ENCODE data around the gene USP7.

The USP7 gene

GRCh38 chr16:8951447-8952280 is 12.0 kb downstream of the USP7 start:
- no peak for FAIRE-seq

DNA sequence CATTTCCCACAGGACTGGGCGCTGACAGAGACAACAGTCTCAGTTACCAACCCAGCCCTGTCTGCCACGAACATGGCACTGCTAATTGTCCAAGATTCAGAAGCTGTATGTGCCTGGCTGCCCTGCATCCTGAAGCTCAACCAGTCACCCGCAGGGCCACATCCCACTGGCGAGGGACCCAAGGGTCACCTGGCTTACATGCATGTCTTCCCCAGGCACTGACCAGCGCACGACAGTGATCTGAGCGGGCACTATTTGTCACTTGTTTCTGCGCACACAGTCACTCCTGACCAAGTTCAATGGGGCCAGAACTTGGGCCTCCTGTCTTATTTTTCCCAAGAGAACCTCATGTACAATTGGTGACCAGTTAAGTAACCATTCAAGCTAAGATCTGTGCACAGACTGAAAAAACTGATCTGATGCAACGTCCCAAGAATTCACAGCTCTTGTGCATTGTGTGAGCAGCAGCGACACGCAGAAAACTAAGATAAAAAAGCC is 13.1 kb downstream of the USP7 start:
- no peak for FAIRE-seq

GRCh38 chr16:8949536-8950418 is 13.9 kb downstream of the USP7 start:
- no peak for FAIRE-seq

- no peak for FAIRE-seq
These were observed 14.9 kb downstream of the USP7 start for GRCh38 chr16:8948831-8949230.

GRCh38 chr16:8948069-8948593 is 15.6 kb downstream of the USP7 start:
- no peak for FAIRE-seq

DNA sequence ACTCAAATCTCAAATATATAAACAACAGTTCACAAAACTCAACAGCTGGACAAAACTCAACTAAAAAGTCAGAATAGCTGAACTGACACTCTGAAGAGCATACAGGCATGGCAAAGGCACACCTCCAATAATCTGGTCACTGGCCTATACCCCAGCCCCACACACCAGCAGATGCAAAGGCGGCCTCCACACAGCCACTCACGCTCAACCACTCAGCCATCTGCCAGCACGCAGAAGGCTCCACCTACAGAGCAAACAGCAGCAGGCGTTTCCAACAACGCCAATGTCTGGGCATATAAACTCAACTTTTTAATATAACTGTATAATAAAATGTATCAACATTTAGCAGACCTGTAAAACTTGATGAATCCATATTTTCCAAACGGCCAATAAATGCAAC is 17.2 kb downstream of the USP7 start:
- no peak for FAIRE-seq

GRCh38 chr16:8945626-8946296 is 17.9 kb downstream of the USP7 start:
- FAIRE-seq, result no peak

GRCh38 chr16:8943966-8944759 is 19.5 kb downstream of the USP7 start:
- no peak for FAIRE-seq

GRCh38 chr16:8943001-8943763 is 20.5 kb downstream of the USP7 start:
- FAIRE-seq, result no peak

DNA sequence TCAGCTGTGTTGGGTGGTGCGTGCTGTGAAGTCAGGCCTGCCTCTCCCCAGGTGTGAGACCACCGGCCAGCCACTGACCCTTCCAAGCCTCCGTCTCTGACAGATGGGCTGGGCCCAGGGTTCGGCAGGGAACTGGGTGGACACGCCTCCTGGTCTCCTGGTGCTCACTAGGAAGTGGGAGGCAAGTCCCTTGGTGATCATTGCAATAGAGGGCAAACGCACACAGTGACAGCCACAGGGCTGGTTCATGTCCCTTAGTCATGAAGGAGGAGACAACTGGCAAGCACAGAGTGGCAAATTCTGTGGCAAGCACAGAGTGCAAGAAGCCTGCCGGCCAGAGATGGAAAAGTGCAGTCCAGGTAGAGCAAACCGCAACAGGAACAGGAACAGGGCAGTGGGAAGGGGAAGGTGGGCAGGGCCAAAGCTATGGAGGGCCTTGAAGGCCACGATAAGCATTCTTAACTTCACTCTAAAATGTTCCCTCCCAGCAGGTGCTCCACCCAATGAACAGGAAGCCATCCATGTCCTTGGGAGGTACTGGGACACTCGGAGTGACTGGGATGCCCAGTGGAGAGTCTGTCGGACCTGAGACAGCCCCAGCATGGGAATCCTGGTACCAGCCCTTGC is 21.9 kb downstream of the USP7 start:
- FAIRE-seq, result no peak

GRCh38 chr16:8937803-8938202 is 25.9 kb downstream of the USP7 start:
- no peak for FAIRE-seq

- FAIRE-seq, result no peak
These were observed 27.3 kb downstream of the USP7 start for GRCh38 chr16:8936421-8936820.

- FAIRE-seq, result no peak
These were observed 27.7 kb downstream of the USP7 start for GRCh38 chr16:8935989-8936388.

DNA sequence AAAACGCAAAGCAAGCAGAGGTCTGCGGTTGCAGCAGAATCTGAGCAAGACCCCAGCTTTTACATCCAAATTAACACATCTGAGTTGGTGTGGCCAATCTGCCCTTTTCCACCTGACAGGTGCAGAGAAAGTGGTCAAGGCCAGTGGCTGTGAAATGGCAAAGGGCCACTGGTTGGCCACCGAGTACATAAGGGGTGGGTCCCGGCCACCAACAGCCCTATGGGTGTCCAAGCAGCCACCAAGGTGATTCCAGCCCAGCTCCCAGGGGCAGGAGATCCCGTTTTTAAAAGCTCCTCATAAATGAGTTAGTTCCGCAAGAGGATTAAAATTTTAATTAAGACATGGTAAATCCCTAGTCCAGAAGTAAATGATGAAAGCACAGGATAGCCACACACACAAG is 29.1 kb downstream of the USP7 start:
- no peak for FAIRE-seq

GRCh38 chr16:8931859-8932258 is 31.8 kb downstream of the USP7 start:
- FAIRE-seq, result no peak

GRCh38 chr16:8929086-8929748 is 34.5 kb downstream of the USP7 start:
- FAIRE-seq, result no peak

DNA sequence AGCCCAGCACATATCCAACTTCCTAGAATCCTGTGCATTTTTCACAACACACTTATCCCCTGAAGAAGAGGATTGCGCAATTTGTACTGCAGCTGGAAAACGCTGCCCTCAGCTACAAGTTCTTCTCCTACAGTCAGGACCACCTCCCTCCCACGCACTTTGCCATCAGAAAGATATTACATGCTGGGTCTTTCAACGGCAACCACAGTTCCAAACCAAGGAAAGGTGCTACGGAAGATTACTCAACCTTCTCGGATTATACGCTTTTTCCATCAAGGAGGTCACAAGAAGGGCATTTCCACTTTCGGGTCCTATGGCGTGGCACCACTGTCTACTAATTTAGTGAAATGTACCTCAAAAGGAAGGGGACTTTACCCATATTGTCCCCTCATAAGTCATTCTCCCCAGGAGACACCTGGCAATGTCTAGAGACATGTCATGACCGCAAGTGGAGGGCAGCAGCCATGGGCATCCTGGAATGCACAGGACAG is 35.2 kb downstream of the USP7 start:
- no peak for FAIRE-seq

DNA sequence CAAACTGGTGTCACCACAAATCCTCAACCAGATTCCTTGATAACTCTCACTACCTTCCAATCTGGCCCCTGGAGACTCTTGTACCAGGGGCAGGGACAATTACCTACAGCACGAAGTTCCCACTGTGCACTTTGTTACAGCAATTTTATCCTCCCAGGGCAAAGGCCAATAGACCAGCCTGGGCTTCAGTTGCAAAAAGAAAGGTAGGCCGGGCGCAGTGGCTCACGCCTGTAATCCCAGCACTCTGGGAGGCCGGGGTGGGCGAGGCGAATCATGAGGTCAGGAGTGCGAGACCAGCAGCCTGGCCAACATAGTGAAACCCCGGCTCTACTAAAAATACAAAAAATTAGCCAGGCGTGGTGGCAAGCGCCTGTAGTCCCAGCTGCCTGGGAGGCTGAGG is 36.9 kb downstream of the USP7 start:
- FAIRE-seq, result no peak

DNA sequence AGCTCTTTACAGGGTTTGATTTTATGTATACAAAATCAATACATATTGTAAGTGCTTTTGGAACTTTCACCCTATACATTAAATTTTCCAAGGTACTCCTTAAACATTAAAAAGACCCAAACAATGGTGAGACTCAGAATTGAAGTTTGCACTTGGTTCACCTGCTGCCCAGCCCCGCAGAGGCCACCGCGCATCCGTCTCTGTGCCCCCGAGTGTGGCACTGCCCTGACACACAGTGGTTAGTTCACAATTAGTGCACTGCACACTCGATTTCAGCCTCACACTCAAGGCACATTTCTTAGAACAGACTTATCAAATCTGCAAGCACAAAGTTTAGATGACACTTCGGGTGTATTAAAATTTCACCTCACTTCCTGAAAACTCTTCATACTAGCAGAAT is 38.3 kb downstream of the USP7 start:
- FAIRE-seq, result no peak

- FAIRE-seq, result no peak
These were observed 39.5 kb downstream of the USP7 start for GRCh38 chr16:8924214-8924613.
